AG08395 (cell line): Measurements from ENCODE around the gene ACOT13.
"Not testable (repeated sequence)": the region's sequence is repeated elsewhere in the genome, so short reads cannot be mapped to it uniquely, and the experiment has no call there.

ENCODE experiments used
- DNase-seq: peaks from one replicate; pipeline ENCODE4 v3.0.0; 2012; ENCODE audit warnings: mixed read lengths, low spot score

The ACOT13 gene

GRCh38 chr6:24662236-24662635, 4.6 kb upstream of the ACOT13 start:
- no peak for DNase-seq

DNA sequence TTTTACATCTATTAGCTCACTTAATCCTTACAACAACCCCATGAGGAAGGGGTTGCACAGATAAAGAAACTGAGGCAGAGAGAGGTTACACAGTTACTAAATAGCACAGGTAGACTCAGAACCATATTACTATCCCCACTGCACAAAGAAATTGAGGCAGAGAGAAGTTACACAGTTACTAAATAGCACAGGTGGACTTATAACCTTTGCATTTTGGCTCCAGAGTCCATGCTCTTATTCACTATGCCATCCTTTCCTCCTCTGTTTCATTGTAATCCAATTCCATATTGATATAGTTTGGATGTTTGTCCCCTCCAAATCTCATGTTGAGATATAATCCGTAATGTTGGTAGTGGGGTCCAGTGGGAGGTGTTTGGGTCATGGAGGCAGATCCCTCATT, 3.7 kb upstream of the ACOT13 start:
- DNase-seq = no peak

DNA sequence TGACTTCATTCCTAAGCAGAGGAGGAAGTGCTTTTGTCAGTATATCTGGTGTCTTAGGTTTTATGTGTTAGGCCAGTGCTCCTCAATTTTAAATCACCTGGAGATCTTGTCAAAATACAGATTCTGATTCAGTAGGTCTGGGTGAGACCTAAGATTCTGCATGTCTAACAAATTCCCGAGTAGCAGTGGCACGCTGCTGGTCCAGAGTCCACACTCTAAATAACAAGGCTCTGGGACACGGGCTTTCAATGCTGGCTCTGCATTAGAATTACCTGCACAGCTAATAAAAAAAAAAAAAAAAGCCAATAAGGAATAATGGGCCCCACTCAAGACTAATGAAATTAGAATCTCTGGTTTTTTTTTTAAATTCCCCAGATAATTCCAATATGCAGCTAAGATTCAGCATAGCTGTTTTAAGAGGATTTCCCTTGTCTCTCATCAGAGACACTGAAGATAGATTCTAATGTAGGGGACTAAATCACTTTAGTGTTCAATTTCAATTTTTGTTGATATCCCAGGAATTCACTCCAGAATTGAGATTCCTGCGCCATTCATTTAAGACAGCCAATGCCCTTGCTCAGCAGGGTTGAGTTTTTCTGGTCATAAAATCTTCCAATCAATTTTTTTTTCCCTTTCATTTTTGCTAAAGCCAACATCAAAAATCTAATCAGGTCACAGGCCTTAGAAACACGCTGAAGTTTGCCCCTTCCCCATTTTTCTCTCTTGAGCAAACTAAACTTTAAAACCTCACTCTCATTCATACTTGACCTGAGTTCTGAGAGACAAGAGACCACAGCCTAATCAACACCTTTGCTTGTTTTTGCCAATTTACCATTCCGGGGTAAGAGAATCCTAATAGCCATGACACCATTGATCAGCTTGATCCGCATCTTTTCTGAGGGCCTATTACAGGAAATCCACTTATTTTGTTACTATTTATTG, 2.6 kb upstream of the ACOT13 start:
- DNase-seq = no peak

DNA sequence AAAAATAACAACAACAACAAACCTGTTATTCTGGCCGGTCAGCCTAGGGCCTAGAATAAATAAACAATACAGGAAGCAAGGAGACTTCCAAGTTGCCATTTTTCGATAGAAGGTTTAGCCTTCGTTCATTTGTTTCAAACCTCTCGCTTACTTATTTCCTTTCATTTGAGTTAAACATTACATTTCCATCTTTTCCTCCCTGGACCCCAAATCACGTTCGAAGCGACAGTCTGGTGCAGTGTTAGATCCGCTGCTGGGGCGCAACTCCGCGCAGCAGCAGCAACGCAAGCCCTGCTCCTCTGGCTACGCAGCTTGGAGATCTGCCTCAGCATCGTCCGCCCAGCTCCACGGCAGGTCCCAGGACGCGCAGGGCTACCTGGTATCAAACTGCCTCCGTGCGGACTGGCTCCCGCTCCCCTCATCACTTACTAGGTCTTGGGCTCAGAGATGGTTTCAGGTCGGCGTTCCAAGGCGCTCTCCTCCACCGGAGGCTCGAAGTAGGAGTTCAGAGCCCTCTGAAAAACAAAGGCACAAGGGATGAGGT, 708 bp upstream of the ACOT13 start:
- DNase-seq = peak; percentile 24

- peak; percentile 24 for DNase-seq
Observed at GRCh38 chr6:24667378-24667803, 514 bp downstream of the ACOT13 start.

GRCh38 chr6:24668066-24668996, 1.5 kb downstream of the ACOT13 start:
- DNase-seq = not testable (repeated sequence)

DNA sequence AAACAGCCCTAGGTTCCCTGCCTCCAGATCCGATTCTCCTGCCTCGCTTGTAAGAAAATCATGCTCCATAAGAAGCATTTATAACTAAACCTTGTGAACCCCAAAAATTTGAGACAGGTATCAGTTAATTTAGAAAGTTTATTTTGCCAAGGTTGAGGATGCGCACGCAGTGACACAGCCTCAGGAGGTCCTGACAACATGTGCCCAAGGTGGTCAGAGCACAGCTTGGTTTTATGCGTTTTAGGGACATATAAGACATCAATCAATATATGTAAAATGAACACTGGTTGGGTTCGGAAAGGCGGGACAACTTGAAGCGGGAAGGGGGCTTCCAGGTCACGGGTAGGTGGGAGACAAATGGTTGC, 2.1 kb downstream of the ACOT13 start:
- DNase-seq = no peak

GRCh38 chr6:24670492-24670891, 3.6 kb downstream of the ACOT13 start:
- DNase-seq = not testable (repeated sequence)

GRCh38 chr6:24671077-24671476, 4.2 kb downstream of the ACOT13 start:
- not testable (repeated sequence) for DNase-seq

DNA sequence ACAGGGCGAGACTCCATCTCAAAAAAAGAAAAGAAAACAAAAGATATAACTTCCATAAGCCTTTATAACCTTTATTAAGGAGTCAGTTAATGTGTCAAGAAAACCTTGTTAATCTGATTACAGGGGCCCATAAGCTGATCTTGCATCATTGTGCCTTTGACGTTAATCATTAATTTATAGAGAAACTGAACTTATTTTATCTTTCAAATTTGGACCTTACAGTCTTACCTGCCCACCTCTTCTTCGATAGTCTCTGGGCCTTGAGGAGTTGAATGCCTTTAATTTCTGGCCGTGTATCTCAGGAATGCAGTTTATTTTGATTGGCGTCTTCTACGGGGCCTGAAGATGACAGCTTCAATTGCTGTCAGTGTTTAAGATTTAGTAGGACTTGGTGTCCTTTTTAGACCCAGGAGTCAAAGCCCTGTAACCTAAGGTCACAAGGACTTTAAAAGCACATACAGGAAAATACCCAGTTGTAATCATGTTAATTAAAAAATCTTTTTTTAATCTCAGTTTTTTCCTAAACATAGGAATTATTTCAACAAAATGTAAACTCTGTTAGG, 5.8 kb downstream of the ACOT13 start:
- DNase-seq = no peak

GRCh38 chr6:24673625-24674024, 6.7 kb downstream of the ACOT13 start:
- DNase-seq = no peak

- DNase-seq = not testable (repeated sequence)
Observed at GRCh38 chr6:24678792-24679352, 12.0 kb downstream of the ACOT13 start.

GRCh38 chr6:24680582-24680981, 13.7 kb downstream of the ACOT13 start:
- no peak for DNase-seq

DNA sequence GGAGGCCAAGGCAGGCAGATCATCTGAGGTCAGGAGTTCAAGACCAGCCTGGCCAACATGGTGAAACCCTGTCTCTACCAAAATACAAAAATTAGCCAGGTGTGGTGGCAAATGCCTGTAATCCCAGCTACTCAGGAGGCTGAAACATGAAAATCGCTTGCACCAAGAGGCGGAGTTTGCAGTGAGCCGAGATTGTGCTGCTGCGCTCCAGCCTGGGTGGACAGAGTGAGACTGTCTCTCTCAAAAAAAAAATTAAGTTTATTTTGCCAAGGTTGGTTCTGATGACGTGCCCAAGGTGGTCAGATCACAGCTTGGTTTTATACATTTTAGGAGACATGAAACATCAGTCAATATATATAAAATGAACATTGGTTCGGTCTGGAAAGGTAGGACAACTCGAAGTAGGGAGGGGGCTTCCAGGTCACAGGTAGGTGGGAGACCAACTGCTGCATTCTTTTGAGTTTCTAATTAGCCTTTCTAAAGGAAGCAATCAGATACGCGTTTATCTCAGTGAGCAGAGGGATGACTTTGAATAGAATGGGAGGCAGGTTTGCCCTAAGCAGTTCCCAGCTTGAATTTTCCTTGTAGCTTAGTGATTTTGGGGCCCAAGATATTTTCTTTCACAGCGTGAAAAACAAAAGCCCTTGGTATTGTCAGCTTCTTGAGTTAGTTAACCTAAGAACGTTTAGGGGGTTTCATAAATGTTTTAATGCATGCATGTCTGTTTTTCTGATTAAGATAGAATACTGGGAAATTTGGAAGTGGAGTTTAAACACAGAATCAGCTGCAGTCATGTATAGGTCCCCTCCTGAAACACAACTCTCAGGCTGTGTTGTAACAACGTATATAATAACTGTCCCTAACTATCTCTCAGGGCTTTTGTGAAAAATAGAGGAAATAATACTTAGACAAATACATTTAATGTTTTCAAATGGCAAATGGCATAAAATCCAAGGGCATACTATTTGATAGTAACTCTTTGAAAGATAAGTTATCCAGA, 16.7 kb downstream of the ACOT13 start:
- no peak for DNase-seq

DNA sequence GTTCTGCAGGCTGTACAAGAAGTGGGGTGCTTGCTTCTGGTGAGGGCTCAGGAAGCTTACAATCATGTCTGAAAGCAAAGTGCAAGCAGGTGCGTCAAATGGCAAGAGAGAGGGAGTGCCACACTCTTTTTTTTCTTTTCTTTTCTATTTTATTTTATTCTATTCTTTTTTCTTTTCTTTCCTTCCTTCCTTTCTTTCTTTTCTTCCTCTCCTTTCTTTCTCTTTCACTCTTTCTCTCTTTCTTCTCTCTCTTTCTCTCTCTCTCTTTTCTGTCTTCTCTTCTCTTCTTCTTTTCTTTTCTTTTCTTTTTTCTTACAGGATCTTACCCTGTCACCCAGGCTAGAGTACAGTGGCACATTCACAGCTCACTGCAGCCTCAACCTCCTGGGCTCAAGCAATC, 19.5 kb downstream of the ACOT13 start:
- DNase-seq = no peak

GRCh38 chr6:24686946-24687345, 20.1 kb downstream of the ACOT13 start:
- no peak for DNase-seq

DNA sequence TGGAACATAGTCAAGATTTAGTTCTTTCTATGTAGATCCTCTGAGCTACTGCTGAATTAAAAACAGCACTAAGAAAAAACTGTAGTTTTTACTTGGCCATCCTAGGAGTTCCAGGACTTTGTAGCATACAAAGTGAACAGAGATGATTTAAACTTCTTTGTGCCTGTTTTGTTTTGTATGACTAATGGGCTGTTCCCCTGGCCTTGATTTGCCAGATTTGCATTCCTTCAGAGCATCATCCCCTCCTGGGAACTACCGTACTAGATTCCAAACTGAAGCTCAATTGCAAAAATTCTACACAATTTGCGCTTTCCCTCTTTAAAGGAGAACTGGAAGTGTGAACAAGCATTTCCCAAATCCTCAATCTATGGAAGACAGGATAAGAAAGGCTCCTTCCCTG, 23.1 kb downstream of the ACOT13 start:
- DNase-seq = peak; percentile 24

GRCh38 chr6:24690593-24690992, 23.7 kb downstream of the ACOT13 start:
- no peak for DNase-seq

GRCh38 chr6:24691550-24691949, 24.7 kb downstream of the ACOT13 start:
- DNase-seq = no peak

DNA sequence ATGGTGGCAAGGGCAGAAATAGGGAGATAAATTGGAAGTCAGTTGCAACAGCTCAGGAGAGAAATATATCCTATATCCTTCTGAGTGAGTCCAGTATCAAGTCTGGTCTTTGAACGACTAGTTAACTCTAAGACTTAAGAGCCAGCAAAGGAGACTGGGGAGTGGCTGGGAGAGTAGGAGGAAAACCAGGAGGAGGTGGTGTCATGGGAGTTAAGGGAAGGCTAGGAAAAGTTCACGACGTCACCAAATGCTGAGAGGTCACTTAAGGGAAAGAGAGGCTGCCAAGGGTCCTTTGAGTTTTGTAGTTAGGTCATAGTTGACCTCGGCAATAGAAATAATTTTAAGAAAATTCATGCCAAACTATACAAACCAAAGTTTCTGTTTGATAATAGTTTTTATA, 25.1 kb downstream of the ACOT13 start:
- DNase-seq = no peak

DNA sequence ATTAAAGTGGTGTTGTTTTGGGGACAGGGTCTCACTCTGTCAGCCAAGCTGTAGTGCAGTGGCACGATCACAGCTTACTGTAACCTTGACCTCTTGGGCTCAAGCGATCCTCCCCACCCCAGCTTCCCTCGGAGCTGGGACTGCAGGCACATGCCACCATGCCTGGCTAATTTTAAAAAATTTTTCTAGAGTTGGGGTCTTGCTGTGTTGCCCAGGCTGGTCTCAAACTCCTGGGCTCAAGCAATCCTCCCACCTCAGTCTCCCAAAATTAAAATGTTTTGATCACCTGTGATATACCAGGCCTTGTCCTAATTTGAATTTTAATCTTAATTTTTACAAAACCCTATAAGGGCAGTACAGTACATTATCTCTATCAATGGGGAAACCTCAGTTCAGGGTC, 25.5 kb downstream of the ACOT13 start:
- DNase-seq = no peak
